Spleen (tissue), 13 donors: ENCODE data around the gene GALNT17. TPM values are rescaled to one million over a fixed set of nuclear protein-coding genes. Genes with fewer than 3 reads are reported as not detected.
A peak's percentile ranks its signal among the peaks of the same experiment; 100 is the strongest.

Experiments used
- DNase-seq: peaks from one replicate; pipeline ENCODE4 v3.0.0-alpha.2; 2020
- H3K27ac ChIP-seq, 8 donors: fragments of 200-600 bp; sonication (generic) in 7 of 8; 1 replicate in 4 of 8; 2 replicates in 4 of 8; pipeline versions ENCODE4 v1.5.0 to v1.8.0; 2016 to 2021; ENCODE audit warnings: inconsistent platforms in 4 of 8, mild to moderate bottlenecking in 4 of 8, moderate library complexity in 1 of 8
- H3K27me3 ChIP-seq, 7 donors: fragments of 200-600 bp; sonication (generic) in 6 of 7; replicated peaks in 1 of 7; 1 replicate in 4 of 7; 2 replicates in 3 of 7; pipeline versions ENCODE4 v1.5.0 to v1.8.0; 2016 to 2021; ENCODE audit warnings: inconsistent platforms in 3 of 7, mild to moderate bottlenecking in 1 of 7
- H3K36me3 ChIP-seq, 6 donors: fragments of 200-600 bp; sonication (generic) in 5 of 6; 1 replicate in 4 of 6; 2 replicates in 2 of 6; pipeline versions ENCODE4 v1.5.0 to v1.8.0; 2016 to 2021; ENCODE audit warnings: inconsistent platforms in 2 of 6
- H3K4me1 ChIP-seq, 6 donors: fragments of 200-600 bp; sonication (generic) in 5 of 6; 1 replicate in 3 of 6; 2 replicates in 3 of 6; pipeline versions ENCODE4 v1.5.0 to v1.8.0; 2016 to 2021; ENCODE audit warnings: inconsistent platforms in 3 of 6
- H3K4me3 ChIP-seq, 8 donors: fragments of 200-600 bp; sonication (generic) in 7 of 8; 1 replicate in 4 of 8; 2 replicates in 4 of 8; pipeline versions ENCODE4 v1.5.0 to v1.8.0; 2016 to 2021; ENCODE audit warnings: inconsistent platforms in 4 of 8, mild to moderate bottlenecking in 4 of 8, moderate library complexity in 2 of 8
- H3K9me3 ChIP-seq, 8 donors: fragments of 200-600 bp; sonication (generic) in 7 of 8; 1 replicate in 4 of 8; 2 replicates in 4 of 8; pipeline versions ENCODE4 v1.5.0 to v1.8.0; 2016 to 2021; ENCODE audit warnings: inconsistent platforms in 4 of 8
- CTCF ChIP-seq, 11 experiments: fragments of 200-600 bp in 7 of 11; fragments of 450-650 bp in 4 of 11; sonication (generic) in 4 of 11; IDR thresholded peaks in 8 of 11; conservative IDR thresholded peaks in 3 of 11; 1 replicate in 7 of 11; 2 replicates in 4 of 11; pipeline versions ENCODE4 v1.4.0 to v1.8.0; 2016 to 2021; ENCODE audit warnings: antibody characterized with exemption in 11 of 11, inconsistent platforms in 4 of 11, mild to moderate bottlenecking in 1 of 11
- POLR2A ChIP-seq, 3 donors: fragments of 450-650 bp; IDR thresholded peaks; one replicate each; pipeline ENCODE4 v1.5.1; 2017; ENCODE audit warnings: antibody characterized with exemption in 3 of 3, mild to moderate bottlenecking in 1 of 3
- POLR2AphosphoS5 ChIP-seq, 3 donors: sonication (generic); formaldehyde crosslinking; IDR thresholded peaks; one replicate each; pipeline ENCODE4 v1.5.1; 2017; ENCODE audit warnings: antibody characterized with exemption in 3 of 3
- WGBS, 5 donors: extraction: QIAGEN DNeasy Blood & Tissue Kit in 3 of 5; methylation state at CpG; one replicate each; pipeline versions ENCODE4 v1.1.5 to v1.1.7; 2013 to 2018; 5-methylcytosine and 5-hydroxymethylcytosine counted together
- intact Hi-C: fragments of 100-400 bp; cut with DNase I; formaldehyde crosslinking; loops from one replicate; pipeline ENCODE4 v1.15.0; 2023; ENCODE audit warnings: low total_unique reads
- long read RNA-seq, 2 donors: transcript quantifications; one replicate each; lab custom pipeline, GENCODE V29; 2026
- polyA plus RNA-seq, 3 donors: library from polyadenylated mRNA; stranded (reverse); fragments of 200-250 nt; gene quantifications; one replicate each; pipeline ENCODE4 v1.2.1, GENCODE V29; 2013
- total RNA-seq, 7 donors: library from RNA; depleted of rRNA in 3 of 7; stranded (reverse); fragments of >200 nt in 3 of 7; fragmentation: NEBNext Ultra II Directional in 4 of 7; extraction: Animal tissue kit (Norgen Biotek cat#: 25700) in 4 of 7; gene quantifications; one replicate each; pipeline versions ENCODE4 v1.1.0 to v1.2.1, GENCODE V29; 2016 to 2021
- donor health status: healthy with polysubstance abuse.
- donor health status: DM: no; HTN: no; CAD: no; lungs with moderate emphysema.
- donor health status: DM: no; HTN: no; CAD: no.
- donor health status: Bipolar disorder and iron deficiency.
- donor health status: healthy.
- donor health status: DM: no; HTN: no; CAD: no.
- donor health status: DM: yes; HTN: yes; CAD: no.

The GALNT17 gene
- total RNA-seq (10 to 100 TPM in 1 of 7 donors, 1 to 10 TPM in 6; 2.0 to 10.8 (median 3.8) TPM), polyA plus RNA-seq (1 to 10 TPM in 1 of 3 donors, under 1 TPM in 2; 0.39 to 1.8 (median 0.87) TPM)
- long read RNA-seq, donor 1, result 0 reads
- long read RNA-seq, donor 2, result 0 reads

- Histone ChIP-seq H3K4me3 (peak within 1 kb of the TSS; percentile 23 to 70 (median 48)), H3K4me1 (peaks cover 0 to 32% (median 11%) of the 10 kb centered on the region in 6 donors), H3K9me3 (no peaks in the 10 kb centered on the region), H3K27ac (peak within 1 kb of the TSS in 4 of 8 donors; percentile 13 to 66 (median 30)), H3K27me3 (peaks cover 0 to 55% (median 26%) of the 10 kb centered on the region in 7 donors), H3K36me3 (no peaks in the 10 kb centered on the region)
- intact Hi-C loops, result no loop called here
- WGBS, 5 donors, result 0 to 6% (median 2%) methylated on average over 12 to 34 of the region's 34 CpGs
- no peak for DNase-seq
- TF ChIP-seq CTCF (IDR thresholded peaks at IDR 0.05 in 8 of 11, conservative IDR thresholded peaks at IDR 0.05 in 3 of 11) (no peak), POLR2A (IDR thresholded peaks at IDR 0.05) (no peak), POLR2AphosphoS5 (IDR thresholded peaks at IDR 0.05) (no peak)
Observed at GRCh38 chr7:71132127-71132376, at the start of gene GALNT17. GALNT17 (plus strand) TSS chr7:71132144.

GRCh38 chr7:71095266-71095860 lies 36.6 kb upstream of the GALNT17 start:
- Histone ChIP-seq H3K27me3 (no peaks in the 10 kb centered on the region), H3K4me3 (no peak overlapping the region), H3K36me3 (no peaks in the 10 kb centered on the region), H3K27ac (no peak overlapping the region), H3K4me1 (no peaks in the 10 kb centered on the region), H3K9me3 (peaks cover 0 to 76% (median 27%) of the 10 kb centered on the region in 8 donors)
- 68 to 85% (median 77%) methylated on average over 2 of the region's 2 CpGs for WGBS, 5 donors
- intact Hi-C loops, result no loop called here
- no peak for DNase-seq
- TF ChIP-seq CTCF (IDR thresholded peaks at IDR 0.05 in 8 of 11, conservative IDR thresholded peaks at IDR 0.05 in 3 of 11), result no peak
- TF ChIP-seq POLR2A (IDR thresholded peaks at IDR 0.05), result no peak

- no peak for DNase-seq
- Histone ChIP-seq H3K36me3 (no peaks in the 10 kb centered on the region), H3K9me3 (peaks cover 0 to 78% (median 28%) of the 10 kb centered on the region in 8 donors), H3K4me1 (no peaks in the 10 kb centered on the region), H3K27ac (no peak overlapping the region), H3K27me3 (no peaks in the 10 kb centered on the region), H3K4me3 (no peak overlapping the region)
- TF ChIP-seq POLR2AphosphoS5 (IDR thresholded peaks at IDR 0.05) (no peak), CTCF (IDR thresholded peaks at IDR 0.05 in 8 of 11, conservative IDR thresholded peaks at IDR 0.05 in 3 of 11) (no peak), POLR2A (IDR thresholded peaks at IDR 0.05) (no peak)
- WGBS, 5 donors, result 90 to 100% (median 97%) methylated on average over 1 of the region's 1 CpG
- intact Hi-C loops, result no loop called here
Observed at GRCh38 chr7:71096351-71096750, 35.6 kb upstream of the GALNT17 start.

GRCh38 chr7:71106226-71106625 lies 25.7 kb upstream of the GALNT17 start:
- intact Hi-C loops, result no loop called here

More at GRCh38 chr7:71106226-71106625, 25.7 kb upstream of the GALNT17 start:
- H3K9me3 ChIP-seq, result peaks cover 0 to 34% (median 14%) of the 10 kb centered on the region in 8 donors
- no peaks in the 10 kb centered on the region for H3K27me3 ChIP-seq
- 78 to 94% (median 86%) methylated on average over 4 of the region's 4 CpGs for WGBS, 5 donors
- TF ChIP-seq POLR2AphosphoS5 (IDR thresholded peaks at IDR 0.05) (no peak), CTCF (IDR thresholded peaks at IDR 0.05 in 8 of 11, conservative IDR thresholded peaks at IDR 0.05 in 3 of 11) (no peak), POLR2A (IDR thresholded peaks at IDR 0.05) (no peak)
- H3K4me1 ChIP-seq, result no peaks in the 10 kb centered on the region
- no peak overlapping the region for H3K27ac ChIP-seq
- DNase-seq, result no peak
- no peaks in the 10 kb centered on the region for H3K36me3 ChIP-seq
- no peak overlapping the region for H3K4me3 ChIP-seq
